Liver (tissue), 3 donors: ENCODE results near the gene DTNA.

Experiments used
- CTCF ChIP-seq: fragments of 150-350 bp; IDR thresholded peaks from 2 replicates; pipeline ENCODE4 v1.5.1; 2017; ENCODE audit warnings: improper control_type of control experiment, low read depth, low read length; ENCODE audit not compliant: missing input control
- EGR1 ChIP-seq, 2 donors: IDR thresholded peaks; 2 replicates each; pipeline ENCODE4 v1.6.1; 2016 to 2018; ENCODE audit warnings: antibody characterized with exemption in 2 of 2, low read depth in 2 of 2
- GABPA ChIP-seq, 2 donors: IDR thresholded peaks in 1 of 2; conservative IDR thresholded peaks in 1 of 2; 2 replicates each; pipeline ENCODE4 v1.6.1; 2016; ENCODE audit warnings: antibody characterized with exemption in 2 of 2, mild to moderate bottlenecking in 1 of 2, moderate library complexity in 1 of 2
- JUND ChIP-seq, 2 donors: IDR thresholded peaks; 2 replicates each; pipeline ENCODE4 v1.6.1; 2016; ENCODE audit warnings: antibody characterized with exemption in 2 of 2
- MAX ChIP-seq: IDR thresholded peaks from 2 replicates; pipeline ENCODE4 v1.6.1; 2016; ENCODE audit warnings: antibody characterized with exemption
- RAD21 ChIP-seq, 2 donors: IDR thresholded peaks; 2 replicates each; pipeline ENCODE4 v1.6.1; 2016; ENCODE audit warnings: antibody characterized with exemption in 2 of 2, mild to moderate bottlenecking in 2 of 2
- REST ChIP-seq: IDR thresholded peaks from 2 replicates; pipeline ENCODE4 v1.6.1; 2016; ENCODE audit warnings: antibody characterized with exemption, mild to moderate bottlenecking
- SP1 ChIP-seq: IDR thresholded peaks from 2 replicates; pipeline ENCODE4 v1.6.1; 2018; ENCODE audit warnings: antibody characterized with exemption, mild to moderate bottlenecking
- YY1 ChIP-seq: IDR thresholded peaks from 2 replicates; pipeline ENCODE4 v1.6.1; 2016; ENCODE audit warnings: antibody characterized with exemption, mild to moderate bottlenecking
- donor health status: healthy.
- donor health status: healthy.

- TF ChIP-seq YY1 (no peak), CTCF (no peak), SP1 (no peak), MAX (no peak), RAD21 (IDR thresholded peaks at IDR 0.05) (no peak), EGR1 (IDR thresholded peaks at IDR 0.05; ENCODE audit: low read depth in 2 of 2) (no peak), JUND (IDR thresholded peaks at IDR 0.05) (no peak), GABPA (IDR thresholded peaks at IDR 0.05 in 1 of 2, conservative IDR thresholded peaks at IDR 0.05 in 1 of 2) (no peak), REST (no peak)
Measured at GRCh38 chr18:34795070-34795732, 85.1 kb downstream of the DTNA start.
